Fibroblast of mammary gland (primary cell): ENCODE data around the gene BEND6.

ENCODE experiments used
- DNase-seq: peaks from one replicate; pipeline ENCODE4 v3.0.0-alpha.2; 2010; ENCODE audit warnings: low read depth
- H3K4me3 ChIP-seq: 2 replicates; pipeline ENCODE4 v1.5.1; 2011; ENCODE audit warnings: low read depth, mild to moderate bottlenecking, low read length, moderate library complexity; ENCODE audit not compliant: control insufficient read depth
- TF ChIP-seq, protein P1 (sequence below): conservative IDR thresholded peaks from 2 replicates; pipeline ENCODE4 v1.5.1; 2011; ENCODE audit warnings: low read depth, low read length, inconsistent platforms; ENCODE audit not compliant: control insufficient read depth, insufficient read depth

The BEND6 gene

DNA sequence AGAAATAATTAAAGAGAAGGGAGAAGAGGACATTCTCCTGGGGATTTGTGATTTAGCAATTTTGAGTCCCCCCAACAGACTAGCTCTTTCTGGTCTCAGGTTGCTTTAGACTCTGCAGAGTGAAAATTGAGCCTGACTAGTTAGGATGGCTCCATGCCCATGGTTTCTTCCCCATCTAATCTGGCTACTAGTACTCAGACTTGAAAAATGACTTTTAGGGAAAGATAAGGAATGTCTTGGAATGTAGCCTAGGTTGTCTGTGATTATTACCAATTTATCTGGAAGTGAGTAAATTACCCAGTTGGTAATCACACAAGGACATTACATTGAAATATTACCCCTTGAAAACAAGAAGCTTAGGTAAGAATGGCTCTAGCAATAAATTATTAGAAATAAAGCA lies 4.2 kb downstream of the BEND6 start:
- peak; percentile 59 for DNase-seq
- TF ChIP-seq, protein P1, sequence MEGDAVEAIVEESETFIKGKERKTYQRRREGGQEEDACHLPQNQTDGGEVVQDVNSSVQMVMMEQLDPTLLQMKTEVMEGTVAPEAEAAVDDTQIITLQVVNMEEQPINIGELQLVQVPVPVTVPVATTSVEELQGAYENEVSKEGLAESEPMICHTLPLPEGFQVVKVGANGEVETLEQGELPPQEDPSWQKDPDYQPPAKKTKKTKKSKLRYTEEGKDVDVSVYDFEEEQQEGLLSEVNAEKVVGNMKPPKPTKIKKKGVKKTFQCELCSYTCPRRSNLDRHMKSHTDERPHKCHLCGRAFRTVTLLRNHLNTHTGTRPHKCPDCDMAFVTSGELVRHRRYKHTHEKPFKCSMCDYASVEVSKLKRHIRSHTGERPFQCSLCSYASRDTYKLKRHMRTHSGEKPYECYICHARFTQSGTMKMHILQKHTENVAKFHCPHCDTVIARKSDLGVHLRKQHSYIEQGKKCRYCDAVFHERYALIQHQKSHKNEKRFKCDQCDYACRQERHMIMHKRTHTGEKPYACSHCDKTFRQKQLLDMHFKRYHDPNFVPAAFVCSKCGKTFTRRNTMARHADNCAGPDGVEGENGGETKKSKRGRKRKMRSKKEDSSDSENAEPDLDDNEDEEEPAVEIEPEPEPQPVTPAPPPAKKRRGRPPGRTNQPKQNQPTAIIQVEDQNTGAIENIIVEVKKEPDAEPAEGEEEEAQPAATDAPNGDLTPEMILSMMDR = no peak

DNA sequence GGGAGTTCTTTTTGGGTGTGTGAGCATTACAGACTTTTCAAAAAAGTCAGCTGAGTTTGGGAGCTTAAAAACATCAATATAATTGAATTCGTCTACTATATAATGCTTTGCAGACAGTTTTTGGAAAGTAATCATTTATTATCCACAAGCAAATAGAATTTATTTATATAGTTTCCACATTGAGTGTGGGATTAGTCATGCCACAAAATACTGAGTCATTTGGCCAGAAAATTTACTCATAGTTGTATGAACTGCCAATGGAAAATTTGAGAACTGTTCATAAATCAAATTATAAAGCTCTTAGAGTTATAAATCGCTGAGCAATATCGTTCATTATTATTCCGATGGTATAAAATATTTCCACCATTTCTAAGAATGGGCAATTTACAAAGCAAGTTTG lies 5.0 kb downstream of the BEND6 start:
- TF ChIP-seq, protein P1 = no peak
- no peak overlapping the region for H3K4me3 ChIP-seq
- peak; percentile 86 for DNase-seq

More for the DNA sequence above, 4.2 kb downstream of the BEND6 start:
- H3K4me3 ChIP-seq = no peak overlapping the region

DNA sequence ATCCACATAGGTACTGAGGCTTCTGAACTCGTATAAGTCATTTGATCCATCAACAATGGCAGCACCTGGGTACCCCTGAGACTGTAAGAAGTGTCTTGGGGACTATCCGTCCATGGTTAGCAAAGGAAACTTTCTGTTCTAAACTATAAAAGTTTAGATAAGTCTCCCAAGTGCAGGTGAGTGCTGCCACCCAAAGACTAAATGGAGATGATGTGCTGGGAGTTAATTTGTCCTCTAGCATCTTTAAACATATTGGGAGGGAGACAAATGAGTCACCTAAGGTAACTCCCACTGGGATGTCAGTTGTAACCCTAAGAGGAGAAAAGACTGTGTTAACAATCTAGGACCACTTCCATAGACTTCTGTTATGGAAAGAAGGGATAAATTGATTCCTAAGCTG lies 6.2 kb downstream of the BEND6 start:
- no peak overlapping the region for H3K4me3 ChIP-seq
- TF ChIP-seq, protein P1 = no peak
- DNase-seq = peak; percentile 38

DNA sequence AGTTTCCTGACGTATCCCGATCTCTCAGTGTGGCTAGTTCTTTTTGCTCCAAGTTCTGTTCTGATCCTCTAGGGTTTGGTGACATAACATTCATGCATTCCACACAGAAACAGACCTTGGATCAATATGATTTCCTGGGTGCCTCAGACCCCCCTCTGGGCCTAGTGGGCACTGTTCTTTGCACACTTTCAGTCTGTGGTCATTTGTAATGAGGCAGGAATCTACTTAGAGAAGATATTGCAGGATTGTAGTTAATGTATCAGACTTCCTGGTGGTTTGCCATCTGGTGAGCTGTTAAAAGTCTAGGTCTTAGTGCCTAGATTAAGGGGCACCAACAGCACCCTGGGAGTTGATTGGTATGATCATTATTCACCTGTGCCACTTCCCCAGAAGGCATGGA lies 7.5 kb downstream of the BEND6 start:
- no peak overlapping the region for H3K4me3 ChIP-seq
- peak; percentile 44 for DNase-seq
- TF ChIP-seq, protein P1 = no peak

DNA sequence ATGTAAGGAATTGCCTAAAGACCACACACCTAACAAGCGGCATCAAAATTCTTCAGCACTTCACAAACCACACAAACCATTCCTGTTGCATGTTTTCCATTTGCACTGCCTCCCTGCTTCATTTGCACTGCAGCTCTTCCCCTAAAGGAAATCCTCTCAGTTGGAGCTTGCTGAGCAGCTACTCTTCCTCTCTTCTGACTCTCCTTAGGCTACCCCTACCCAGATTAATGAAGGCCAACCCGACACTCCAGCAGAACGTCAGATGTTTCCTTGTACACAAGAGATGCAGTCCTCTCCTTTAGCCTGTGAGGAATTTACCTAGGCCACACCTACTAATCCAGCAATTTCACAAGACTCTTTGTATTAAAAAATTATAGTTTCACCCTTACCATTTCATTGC lies 8.1 kb downstream of the BEND6 start:
- H3K4me3 ChIP-seq = no peak overlapping the region
- TF ChIP-seq, protein P1 = no peak
- no peak for DNase-seq

DNA sequence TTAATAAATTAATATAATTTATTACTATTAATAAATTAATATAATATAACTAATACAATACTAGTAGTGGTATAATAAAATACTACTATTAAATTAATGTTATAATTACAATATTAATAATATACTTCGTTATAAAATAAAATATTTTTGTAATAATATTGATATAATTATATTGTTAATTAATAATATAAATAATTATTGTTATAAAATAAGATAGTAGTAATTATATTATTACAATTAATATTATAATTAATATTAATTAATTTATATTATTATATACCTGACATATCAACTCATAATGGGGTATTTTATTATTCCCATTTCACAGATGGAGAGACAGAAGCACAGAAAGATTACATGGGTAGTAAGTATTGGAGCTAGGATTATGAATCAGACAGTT lies 8.9 kb downstream of the BEND6 start:
- DNase-seq = no peak
- H3K4me3 ChIP-seq = no peak overlapping the region
- TF ChIP-seq, protein P1 = no peak

DNA sequence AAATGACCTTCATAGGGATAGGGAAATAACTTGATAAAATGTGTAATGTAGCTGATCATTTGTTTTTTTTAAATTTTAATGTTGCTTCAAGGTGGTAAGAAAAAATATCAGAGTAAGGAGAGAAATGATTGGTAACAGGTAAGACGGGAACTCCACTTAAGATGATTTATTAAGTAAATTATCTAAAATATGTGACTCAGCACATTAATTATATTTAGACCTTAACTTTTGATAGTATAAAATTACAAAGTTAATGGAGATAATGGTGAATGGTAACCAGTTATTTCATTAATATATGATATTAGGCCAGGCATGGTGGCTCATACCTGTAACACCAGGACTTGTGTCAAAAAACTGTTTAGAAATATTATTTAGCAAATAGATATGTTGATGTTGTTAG lies 10.2 kb downstream of the BEND6 start:
- H3K4me3 ChIP-seq = no peak overlapping the region
- DNase-seq = no peak
- TF ChIP-seq, protein P1 = no peak
